IMR-90 (cell line): ENCODE results near the gene CHMP4B. TPM values are rescaled to one million over a fixed set of nuclear protein-coding genes. Genes with fewer than 3 reads are reported as not detected.

Experiments used
- ATAC-seq: fragments of 200-7000 bp; cut with Tn5 transposase; 2 replicates; pipeline ENCODE4 v1.9.1; 2020; ENCODE audit warnings: low read depth, mild to moderate bottlenecking, moderate library complexity
- BruUV-seq: library from RNA; stranded (reverse); fragments of 400-500 nt; replicated peaks from 2 replicates; lab custom pipeline; 2021; lab: Mats Ljungman, UMichigan
- CTCF ChIA-PET: fragments of 300-600 bp; formaldehyde crosslinking; extraction: SDS; loops from one replicate; lab custom pipeline; 2021; ENCODE audit warnings: antibody characterized with exemption; lab: Yijun Ruan, JAX
- POLR2A ChIA-PET: fragments of 300-600 bp; sonication (Branson Sonifier 250); formaldehyde crosslinking; loops from one replicate; lab custom pipeline; 2022; ENCODE audit warnings: antibody characterized with exemption; ENCODE audit not compliant: unreplicated experiment; lab: Charles Lee
- DNase-seq: peaks from one replicate; pipeline ENCODE4 v3.0.0; 2013
- H2AFZ ChIP-seq: replicated peaks from 2 replicates; pipeline ENCODE3; 2013; ENCODE audit warnings: low read length, mild to moderate bottlenecking; ENCODE audit not compliant: poor library complexity
- H2AK5ac ChIP-seq: 2 replicates; pipeline ENCODE4 v1.6.1; 2013; ENCODE audit warnings: low read depth, low read length, inconsistent platforms
- H2AK9ac ChIP-seq: replicated peaks from 2 replicates; pipeline ENCODE3; 2013; ENCODE audit warnings: mild to moderate bottlenecking, low read depth, low read length, moderate library complexity; ENCODE audit not compliant: poor library complexity
- H2BK120ac ChIP-seq: 2 replicates; pipeline ENCODE4 v1.6.1; 2013; ENCODE audit warnings: low read depth, low read length, inconsistent platforms
- H2BK15ac ChIP-seq: 3 replicates; pipeline ENCODE4 v1.6.1; 2013; ENCODE audit warnings: low read depth, low read length, inconsistent platforms
- H2BK20ac ChIP-seq: 2 replicates; pipeline ENCODE4 v1.6.1; 2013; ENCODE audit warnings: low read depth, mild to moderate bottlenecking, inconsistent platforms, low read length, moderate library complexity
- H2BK5ac ChIP-seq: 2 replicates; pipeline ENCODE4 v1.6.1; 2013; ENCODE audit warnings: mild to moderate bottlenecking, low read depth, low read length, inconsistent platforms; ENCODE audit not compliant: poor library complexity, severe bottlenecking
- H3K14ac ChIP-seq: replicated peaks from 2 replicates; pipeline ENCODE4 v1.6.1; 2013; ENCODE audit warnings: low read depth, low read length, inconsistent platforms
- H3K18ac ChIP-seq: 2 replicates; pipeline ENCODE4 v1.6.1; 2013; ENCODE audit warnings: low read depth, low read length, control low read depth
- H3K23ac ChIP-seq: 2 replicates; pipeline ENCODE4 v1.6.1; 2013; ENCODE audit warnings: low read depth, low read length, inconsistent platforms
- H3K27ac ChIP-seq: 2 replicates; pipeline ENCODE4 v1.5.1; 2013; ENCODE audit warnings: mild to moderate bottlenecking, control low read depth, low read length; ENCODE audit not compliant: insufficient read depth
- H3K27me3 ChIP-seq: 2 replicates; pipeline ENCODE4 v1.6.1; 2013; ENCODE audit warnings: low read length; ENCODE audit not compliant: control insufficient read depth, insufficient read depth
- H3K36me3 ChIP-seq: 2 replicates; pipeline ENCODE4 v1.6.1; 2013; ENCODE audit warnings: low read length, mixed read lengths; ENCODE audit not compliant: control insufficient read depth, insufficient read depth
- H3K4ac ChIP-seq: 2 replicates; pipeline ENCODE4 v1.6.1; 2013; ENCODE audit warnings: low read depth, low read length, inconsistent platforms
- H3K4me1 ChIP-seq: 2 replicates; pipeline ENCODE4 v1.6.1; 2013; ENCODE audit warnings: low read length, mixed read lengths; ENCODE audit not compliant: control insufficient read depth, insufficient read depth
- H3K4me2 ChIP-seq: 2 replicates; pipeline ENCODE4 v1.6.1; 2013; ENCODE audit warnings: low read depth, mild to moderate bottlenecking, control low read depth, low read length, moderate library complexity
- H3K4me3 ChIP-seq: 2 replicates; pipeline ENCODE4 v1.5.1; 2013; ENCODE audit warnings: low read depth, mild to moderate bottlenecking, control low read depth, low read length, moderate library complexity; ENCODE audit not compliant: insufficient read depth
- H3K56ac ChIP-seq: 2 replicates; pipeline ENCODE4 v1.6.1; 2013; ENCODE audit warnings: low read length, inconsistent platforms; ENCODE audit not compliant: insufficient read depth; ENCODE audit errors: extremely low read depth
- H3K79me1 ChIP-seq, 2 experiments: 2 replicates each; pipeline ENCODE4 v1.6.1; 2013; ENCODE audit warnings: low read length in 2 of 2, inconsistent platforms in 1 of 2, low read depth in 1 of 2
- H3K9ac ChIP-seq: 2 replicates; pipeline ENCODE4 v1.6.1; 2013; ENCODE audit warnings: low read depth, low read length, control low read depth
- H3K9me1 ChIP-seq: 2 replicates; pipeline ENCODE4 v1.6.1; 2013; ENCODE audit warnings: low read length, inconsistent platforms; ENCODE audit not compliant: insufficient read depth
- H3K9me3 ChIP-seq: 2 replicates; pipeline ENCODE4 v1.6.1; 2013; ENCODE audit warnings: low read length; ENCODE audit not compliant: control insufficient read depth, insufficient read depth
- H4K20me1 ChIP-seq: 2 replicates; pipeline ENCODE4 v1.6.1; 2013; ENCODE audit warnings: low read length, inconsistent platforms; ENCODE audit not compliant: insufficient read depth
- H4K5ac ChIP-seq: 2 replicates; pipeline ENCODE4 v1.6.1; 2013; ENCODE audit warnings: mild to moderate bottlenecking, low read depth, low read length, control low read depth
- H4K8ac ChIP-seq, 2 experiments: 2 replicates each; pipeline ENCODE4 v1.6.1; 2013; ENCODE audit warnings: low read depth in 2 of 2, low read length in 2 of 2, control low read depth in 1 of 2, inconsistent platforms in 1 of 2
- H4K91ac ChIP-seq: 2 replicates; pipeline ENCODE4 v1.6.1; 2013; ENCODE audit warnings: low read depth, low read length, inconsistent platforms; ENCODE audit not compliant: insufficient read depth
- FOS ChIP-seq: fragments of 150-350 bp; IDR thresholded peaks from 2 replicates; pipeline ENCODE4 v1.6.1; 2016; ENCODE audit warnings: low read depth, low read length
- MAZ ChIP-seq: IDR thresholded peaks from 2 replicates; pipeline ENCODE4 v1.6.1; 2012; ENCODE audit warnings: low read depth, mild to moderate bottlenecking, low read length, improper control_type of control experiment, moderate library complexity, borderline replicate concordance
- MXI1 ChIP-seq: IDR thresholded peaks from 2 replicates; pipeline ENCODE4 v1.6.1; 2012; ENCODE audit warnings: low read depth, mild to moderate bottlenecking, low read length, moderate library complexity, borderline replicate concordance
- RCOR1 ChIP-seq: IDR thresholded peaks from 2 replicates; pipeline ENCODE4 v1.6.1; 2012; ENCODE audit warnings: mild to moderate bottlenecking, low read length, improper control_type of control experiment; ENCODE audit not compliant: insufficient replicate concordance
- SMC3 ChIP-seq: fragments of 150-350 bp; IDR thresholded peaks from 2 replicates; pipeline ENCODE4 v1.6.1; 2016; ENCODE audit warnings: low read depth, mild to moderate bottlenecking, antibody characterized with exemption, low read length, moderate library complexity
- WGBS, 2 experiments: methylation state at CpG; one replicate each; pipeline versions ENCODE4 v1.1.5 to v1.1.7; 2013; ENCODE audit warnings: missing lambda C conversion rate in 2 of 2; ENCODE audit not compliant: insufficient read length in 1 of 2; ENCODE audit errors: extremely low coverage in 2 of 2; 5-methylcytosine and 5-hydroxymethylcytosine counted together
- dilution Hi-C: fragments of 300-500 bp; cut with HindIII; formaldehyde crosslinking; loops from one replicate; pipeline ENCODE4 v1.14.3; 2018; ENCODE audit warnings: low sequenced_read_pairs; ENCODE audit not compliant: unreplicated experiment
- in situ Hi-C: fragments of 300-500 bp; cut with MboI; formaldehyde crosslinking; loops from 3 replicates; pipeline ENCODE4 v1.14.3; 2019; ENCODE audit warnings: low sequenced_read_pairs, inconsistent platforms, mixed read lengths
- intact Hi-C: fragments of 100-400 bp; cut with micrococcal nuclease; formaldehyde crosslinking; loops from 2 replicates; pipeline ENCODE4 v1.10.0; 2022
- polyA plus RNA-seq, 3 experiments: library from polyadenylated mRNA; depleted of rRNA; stranded (reverse); fragments of >200 nt; gene quantifications; 2 replicates each; pipeline ENCODE4 v1.2.3, GENCODE V29; 2012; ENCODE audit warnings: low replicate concordance in 1 of 3
- total RNA-seq: library from RNA; depleted of rRNA; stranded (reverse); fragments of >200 nt; gene quantifications from 2 replicates; pipeline ENCODE4 v1.2.3, GENCODE V29; 2012
- TF ChIP-seq, protein P1 (sequence below): fragments of 150-350 bp; IDR thresholded peaks from 2 replicates; pipeline ENCODE4 v1.6.1; 2017; ENCODE audit warnings: mild to moderate bottlenecking, antibody characterized with exemption, low read length, low read depth

Gene CHMP4B
- total and polyA plus RNA-seq, 2 of the 4 experiments (the other 2 are of a cell fraction), result 30.3 to 94.8 TPM

GRCh38 chr20:33893314-33893713 is 82.2 kb downstream of the CHMP4B start:
- peaks cover 18% of the 10 kb centered on the region for H3K9me1 ChIP-seq

More at GRCh38 chr20:33893314-33893713, 82.2 kb downstream of the CHMP4B start:
- peak overlapping the region; percentile 93; the same call in 1 of the 2 replicates for H3K18ac ChIP-seq
- ATAC-seq (peak; percentile 96), DNase-seq (peak; percentile 90)
- no peaks in the 10 kb centered on the region; the same call in 1 of the 2 replicates for H4K20me1 ChIP-seq
- no peaks in the 10 kb centered on the region for H3K36me3 ChIP-seq
- POLR2A ChIA-PET, result no interaction called here
- peak overlapping the region; percentile 29 for H3K14ac ChIP-seq
- H2AK9ac ChIP-seq, result peak overlapping the region; percentile 29
- no peaks in the 10 kb centered on the region for H3K27me3 ChIP-seq
- no peak overlapping the region for H3K4me3 ChIP-seq
- H2BK15ac ChIP-seq, result peak overlapping the region; percentile 71; the same call in 2 of the 3 replicates
- H3K4me2 ChIP-seq, result peak overlapping the region; percentile 33; the same call in 1 of the 2 replicates
- WGBS, 2 experiments, result no CpG with 5 or more reads among the region's 4 CpGs
- BruUV-seq, result no TSS peak
- peak overlapping the region; percentile 70 for H2BK20ac ChIP-seq
- peak overlapping the region; percentile 13; the same call in 1 of the 2 replicates for H3K56ac ChIP-seq
- peak overlapping the region; percentile 32; the same call in 1 of the 2 replicates for H3K9ac ChIP-seq
- CTCF ChIA-PET, result no interaction called here
- no peak overlapping the region for H2AK5ac ChIP-seq
- peak overlapping the region; percentile 34; the same call in 1 of the 2 replicates for H3K23ac ChIP-seq
- peak overlapping the region; percentile 5 for H2AFZ ChIP-seq
- peak overlapping the region; percentile 80 for H2BK120ac ChIP-seq
- H3K27ac ChIP-seq, result no peak overlapping the region; the same call in 1 of the 2 replicates
- H4K8ac ChIP-seq, result peak overlapping the region; percentile 38 to 45; a peak in 3 of 4 replicates
- dilution Hi-C loops (no loop called here), in situ Hi-C loops (no loop called here), intact Hi-C loops (no loop called here)
- peak overlapping the region; percentile 81 for H2BK5ac ChIP-seq
- H3K4me1 ChIP-seq, result peaks cover 13% of the 10 kb centered on the region
- peak overlapping the region; percentile 58; the same call in 1 of the 2 replicates for H3K4ac ChIP-seq
- H4K91ac ChIP-seq, result peak overlapping the region; percentile 80; the same call in 1 of the 2 replicates
- TF ChIP-seq FOS, result peak; percentile 31; the same call in 1 of the 2 replicates
- no peak for TF ChIP-seq MXI1
- peak; percentile 79 for TF ChIP-seq RCOR1
- TF ChIP-seq SMC3, result no peak
- TF ChIP-seq MAZ, result no peak
- TF ChIP-seq, protein P1, sequence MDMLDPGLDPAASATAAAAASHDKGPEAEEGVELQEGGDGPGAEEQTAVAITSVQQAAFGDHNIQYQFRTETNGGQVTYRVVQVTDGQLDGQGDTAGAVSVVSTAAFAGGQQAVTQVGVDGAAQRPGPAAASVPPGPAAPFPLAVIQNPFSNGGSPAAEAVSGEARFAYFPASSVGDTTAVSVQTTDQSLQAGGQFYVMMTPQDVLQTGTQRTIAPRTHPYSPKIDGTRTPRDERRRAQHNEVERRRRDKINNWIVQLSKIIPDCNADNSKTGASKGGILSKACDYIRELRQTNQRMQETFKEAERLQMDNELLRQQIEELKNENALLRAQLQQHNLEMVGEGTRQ, result no peak
- H3K79me1 ChIP-seq, result no peaks in the 10 kb centered on the region; a peak in 1 of 4 replicates
- peak overlapping the region; percentile 91 for H4K5ac ChIP-seq
- H3K9me3 ChIP-seq, result peaks cover 6% of the 10 kb centered on the region
